Fibroblast of pulmonary artery (primary cell): ENCODE results near the gene C16orf90.

Experiments used
- DNase-seq: peaks from one replicate; pipeline ENCODE4 v3.0.0-alpha.2; 2010; ENCODE audit warnings: low read depth
- H3K4me3 ChIP-seq: replicated peaks from 2 replicates; pipeline ENCODE4 v1.5.1; 2011; ENCODE audit warnings: low read depth, mild to moderate bottlenecking, control low read depth, low read length, moderate library complexity
- CTCF ChIP-seq: IDR thresholded peaks from 2 replicates; pipeline ENCODE4 v1.5.1; 2011; ENCODE audit warnings: mild to moderate bottlenecking, control low read depth, low read length, inconsistent platforms; ENCODE audit errors: missing control alignments

The C16orf90 gene

GRCh38 chr16:3471518-3472176 lies 23.6 kb downstream of the C16orf90 start:
- H3K4me3 ChIP-seq, result no peak overlapping the region
- DNase-seq, result no peak
- TF ChIP-seq CTCF, result no peak

- DNase-seq, result no peak
- no peak overlapping the region for H3K4me3 ChIP-seq
- TF ChIP-seq CTCF, result no peak
Measured at GRCh38 chr16:3470723-3471122, 24.6 kb downstream of the C16orf90 start.

GRCh38 chr16:3469736-3470135 lies 25.6 kb downstream of the C16orf90 start:
- no peak overlapping the region for H3K4me3 ChIP-seq
- DNase-seq, result no peak
- TF ChIP-seq CTCF, result no peak

GRCh38 chr16:3468501-3468900 lies 26.8 kb downstream of the C16orf90 start:
- DNase-seq, result no peak
- no peak for TF ChIP-seq CTCF

GRCh38 chr16:3467921-3468320 lies 27.4 kb downstream of the C16orf90 start:
- no peak overlapping the region for H3K4me3 ChIP-seq
- no peak for TF ChIP-seq CTCF
- peak; percentile 36 for DNase-seq

More at GRCh38 chr16:3468501-3468900, 26.8 kb downstream of the C16orf90 start:
- H3K4me3 ChIP-seq, result no peak overlapping the region

- no peak overlapping the region for H3K4me3 ChIP-seq
- DNase-seq, result no peak
- TF ChIP-seq CTCF, result no peak
Measured at GRCh38 chr16:3467182-3467581, 28.1 kb downstream of the C16orf90 start.
